Keratinocyte (primary cell): Measurements from ENCODE around the gene FADS3. TPM values are rescaled to one million over a fixed set of nuclear protein-coding genes. Genes with fewer than 3 reads are reported as not detected.

Experiments used
- DNase-seq: peaks from one replicate; pipeline ENCODE4 v3.0.0-alpha.2; 2011; ENCODE audit warnings: low read depth, missing footprints, low spot score
- FAIRE-seq: peaks from 2 replicates; lab custom pipeline; 2011; peaks lifted over from hg19 to GRCh38; lab: Jason Lieb, UNC
- H2AFZ ChIP-seq: 2 replicates; pipeline ENCODE4 v1.6.0; 2012; ENCODE audit warnings: low read length, control low read depth, inconsistent platforms; ENCODE audit not compliant: control insufficient read depth
- H3K27ac ChIP-seq: 2 replicates; pipeline ENCODE4 v1.5.1; 2011; ENCODE audit warnings: low read length; ENCODE audit not compliant: control insufficient read depth, insufficient read depth
- H3K27me3 ChIP-seq: 3 replicates; pipeline ENCODE4 v1.6.0; 2011; ENCODE audit warnings: low read length; ENCODE audit not compliant: control insufficient read depth, insufficient read depth; ENCODE audit errors: extremely low read depth
- H3K36me3 ChIP-seq, 2 experiments: 2 replicates in 1 of 2; 3 replicates in 1 of 2; pipeline ENCODE4 v1.5.1; 2011; ENCODE audit warnings: low read length in 2 of 2, mild to moderate bottlenecking in 1 of 2; ENCODE audit not compliant: control insufficient read depth in 2 of 2, insufficient read depth in 2 of 2; ENCODE audit errors: extremely low read depth in 1 of 2
- H3K4me1 ChIP-seq: 3 replicates; pipeline ENCODE4 v1.5.1; 2011; ENCODE audit warnings: low read length; ENCODE audit not compliant: control insufficient read depth, insufficient read depth; ENCODE audit errors: extremely low read depth
- H3K4me2 ChIP-seq: 3 replicates; pipeline ENCODE4 v1.6.0; 2011; ENCODE audit warnings: low read depth, low read length; ENCODE audit not compliant: control insufficient read depth, insufficient read depth; ENCODE audit errors: extremely low read depth
- H3K4me3 ChIP-seq, 3 experiments: fragments of 200-600 bp in 1 of 3; sonication (generic) in 1 of 3; 2 replicates in 2 of 3; 3 replicates in 1 of 3; pipeline ENCODE4 v1.5.1; 2011 to 2016; ENCODE audit warnings: low read length in 3 of 3, mild to moderate bottlenecking in 3 of 3, control low read depth in 2 of 3, inconsistent platforms in 1 of 3, low read depth in 1 of 3, mixed read lengths in 1 of 3, mixed run types in 1 of 3, moderate library complexity in 1 of 3; ENCODE audit not compliant: control insufficient read depth in 2 of 3, insufficient read depth in 2 of 3; ENCODE audit errors: extremely low read depth in 1 of 3
- H3K79me2 ChIP-seq: 2 replicates; pipeline ENCODE4 v1.6.0; 2012; ENCODE audit warnings: low read length; ENCODE audit not compliant: control insufficient read depth, insufficient read depth
- H3K9ac ChIP-seq: 3 replicates; pipeline ENCODE4 v1.6.0; 2011; ENCODE audit warnings: low read length; ENCODE audit not compliant: control insufficient read depth, insufficient read depth; ENCODE audit errors: extremely low read depth
- H3K9me1 ChIP-seq: 3 replicates; pipeline ENCODE4 v1.6.0; 2011; ENCODE audit warnings: low read length; ENCODE audit not compliant: control insufficient read depth, insufficient read depth; ENCODE audit errors: extremely low read depth
- H3K9me3 ChIP-seq: 2 replicates; pipeline ENCODE4 v1.5.1; 2012; ENCODE audit warnings: low read depth, low read length; ENCODE audit not compliant: control insufficient read depth
- H4K20me1 ChIP-seq: 3 replicates; pipeline ENCODE4 v1.6.0; 2011; ENCODE audit warnings: low read length; ENCODE audit not compliant: control insufficient read depth, insufficient read depth; ENCODE audit errors: extremely low read depth
- CTCF ChIP-seq, 3 experiments: IDR thresholded peaks in 1 of 3; conservative IDR thresholded peaks in 1 of 3; optimal IDR thresholded peaks in 1 of 3; 2 replicates in 2 of 3; 3 replicates in 1 of 3; pipeline versions ENCODE3 to v1.5.1; 2011; ENCODE audit warnings: low read length in 3 of 3, mild to moderate bottlenecking in 3 of 3, moderate library complexity in 2 of 3, control low read depth in 1 of 3, inconsistent platforms in 1 of 3; ENCODE audit not compliant: insufficient read depth in 2 of 3; ENCODE audit errors: extremely low read depth in 1 of 3
- EZH2 ChIP-seq: IDR thresholded peaks from one replicate; pipeline ENCODE4 v1.6.1; 2012; ENCODE audit warnings: inconsistent platforms, mild to moderate bottlenecking, low read length, moderate library complexity
- dilution Hi-C: fragments of 300-500 bp; cut with MboI; formaldehyde crosslinking; loops from one replicate; pipeline ENCODE4 v1.7.0; 2020; ENCODE audit warnings: low sequenced_read_pairs; ENCODE audit not compliant: extremely low pct_ligation_motif_present
- polyA plus RNA-seq, 5 experiments: library from polyadenylated mRNA; depleted of rRNA in 3 of 5; stranded (reverse) in 3 of 5; stranded (forward) in 1 of 5; unstranded in 1 of 5; fragments of >200 nt; gene quantifications; 1 replicate in 1 of 5; 2 replicates in 3 of 5; 3 replicates in 1 of 5; pipeline versions ENCODE4 v1.2.1 to v1.2.3, GENCODE V29; 2011 to 2012; ENCODE audit warnings: missing spikeins in 2 of 5, low read depth in 1 of 5, low replicate concordance in 1 of 5

FADS3 gene
- polyA plus RNA-seq, 1 donor (not counting 4 experiments of a cell fraction or from before 2014, with no cell fraction given) = 33.9 TPM

DNA sequence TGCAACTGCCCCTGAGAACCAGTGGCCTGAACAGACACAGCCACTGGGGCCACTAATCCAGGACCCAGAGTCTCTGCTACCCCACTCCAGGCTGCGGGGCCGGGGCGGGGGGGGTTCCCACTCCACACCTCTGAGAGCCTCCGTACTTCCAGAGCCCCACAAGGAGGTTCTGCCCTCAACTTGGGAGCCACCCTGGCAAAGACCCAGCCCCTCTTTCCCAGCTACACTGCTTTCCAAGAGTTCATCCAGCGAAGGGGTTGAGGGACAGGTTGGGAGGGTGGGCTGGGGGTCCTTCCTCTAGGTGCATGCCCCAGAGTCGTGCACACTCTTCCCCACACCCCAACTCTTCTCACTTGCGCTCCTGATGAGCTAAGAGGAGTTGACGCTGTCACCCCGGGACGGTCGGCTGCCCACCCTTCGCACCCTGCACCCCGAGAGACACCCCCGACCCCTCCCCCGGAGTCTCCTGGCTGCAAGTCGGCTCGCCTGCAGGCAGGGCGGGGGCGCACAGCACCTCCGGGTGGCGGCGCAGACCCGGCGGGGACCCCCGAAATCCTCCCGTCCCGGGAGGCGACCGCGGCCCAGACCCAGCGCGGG lies 25.5 kb upstream of the FADS3 start:
- no peaks in the 10 kb centered on the region for H3K9me3 ChIP-seq
- H4K20me1 ChIP-seq = no peaks in the 10 kb centered on the region
- H3K4me1 ChIP-seq = no peaks in the 10 kb centered on the region
- H2AFZ ChIP-seq = no peak overlapping the region
- peak overlapping the region; percentile 87 for H3K4me2 ChIP-seq
- peak overlapping the region; percentile 15 for H3K9ac ChIP-seq
- FAIRE-seq (no peak), DNase-seq (no peak)
- no peaks in the 10 kb centered on the region for H3K9me1 ChIP-seq
- no peaks in the 10 kb centered on the region for H3K79me2 ChIP-seq
- no peak overlapping the region for H3K27ac ChIP-seq
- peak overlapping the region; percentile 27 to 52 (median 38) for H3K4me3 ChIP-seq
- no peak for TF ChIP-seq EZH2
- no peak for TF ChIP-seq CTCF (optimal IDR thresholded peaks at IDR 0.05 in 1 of 3, IDR thresholded peaks at IDR 0.05 in 1 of 3, conservative IDR thresholded peaks at IDR 0.05 in 1 of 3; ENCODE audit: extremely low read depth in 1 of 3, insufficient read depth in 2 of 3, low read length in 3 of 3)
- peaks cover 48% of the 10 kb centered on the region for H3K27me3 ChIP-seq
- dilution Hi-C loops = loop anchor here (25.0 kb wide), 1 partner anchor 170 kb away; no protein-coding TSS in a partner anchor
- no peaks in the 10 kb centered on the region for H3K36me3 ChIP-seq

- Histone ChIP-seq H3K9ac (no peak overlapping the region), H2AFZ (no peak overlapping the region), H3K4me3 (no peak overlapping the region), H3K4me1 (no peaks in the 10 kb centered on the region), H3K36me3 (no peaks in the 10 kb centered on the region), H3K27me3 (peaks cover 36% of the 10 kb centered on the region), H4K20me1 (peaks cover 3% of the 10 kb centered on the region), H3K9me1 (no peaks in the 10 kb centered on the region), H3K4me2 (no peak overlapping the region), H3K79me2 (no peaks in the 10 kb centered on the region), H3K9me3 (no peaks in the 10 kb centered on the region), H3K27ac (no peak overlapping the region)
- FAIRE-seq (no peak), DNase-seq (no peak)
- TF ChIP-seq EZH2 (no peak), CTCF (optimal IDR thresholded peaks at IDR 0.05 in 1 of 3, IDR thresholded peaks at IDR 0.05 in 1 of 3, conservative IDR thresholded peaks at IDR 0.05 in 1 of 3; ENCODE audit: extremely low read depth in 1 of 3, insufficient read depth in 2 of 3, low read length in 3 of 3) (no peak)
- dilution Hi-C loops = loop anchor here (25.0 kb wide), 1 partner anchor 173 kb away; no protein-coding TSS in a partner anchor
These were observed 23.3 kb upstream of the FADS3 start for GRCh38 chr11:61914471-61915171.
